ENCODE results near the gene RBM15. TPM values are rescaled to one million over a fixed set of nuclear protein-coding genes. Genes with fewer than 3 reads are reported as not detected.

RBM15 gene
- 10 to 100 TPM; 18.3 to 37.1 (median 21.1) TPM for total RNA-seq

GRCh38 chr1:110338886-110339406, at the start of gene RBM15:
RBM15 (plus strand) TSS chr1:110339377; CDS start chr1:110339406, 29 bp downstream.
- TF ChIP-seq CTCF (IDR thresholded peaks at IDR 0.05), result no peak
- peak; percentile 100 for DNase-seq (ENCODE audit: low spot score in 2 of 2)
- peak within 1 kb of the TSS; percentile 56 for H3K4me3 ChIP-seq (ENCODE audit: low read depth, poor library complexity, severe bottlenecking)
- 1% methylated on average over 25 of the region's 25 CpGs for WGBS, 2 donors
- intact Hi-C loops (cut with DNase I; ENCODE audit: low total_unique reads), result no loop called here

- TF ChIP-seq POLR2A (IDR thresholded peaks at IDR 0.05) (no peak), CTCF (IDR thresholded peaks at IDR 0.05) (no peak)
- H3K4me3 ChIP-seq (ENCODE audit: low read depth, poor library complexity, severe bottlenecking), result no peak overlapping the region
- intact Hi-C loops (cut with DNase I; ENCODE audit: low total_unique reads), result no loop called here
- WGBS, 2 donors, result 54 to 64% methylated on average over 6 to 7 of the region's 7 CpGs
- peak in 1 of 2 donors; percentile 72 for DNase-seq (ENCODE audit: low spot score in 2 of 2)
Observed at GRCh38 chr1:110291241-110292030, 47.7 kb upstream of the RBM15 start.

- no peak overlapping the region for H3K4me3 ChIP-seq (ENCODE audit: low read depth, poor library complexity, severe bottlenecking)
- no peak for TF ChIP-seq CTCF (IDR thresholded peaks at IDR 0.05)
- TF ChIP-seq POLR2A (IDR thresholded peaks at IDR 0.05), result no peak
- intact Hi-C loops (cut with DNase I; ENCODE audit: low total_unique reads), result no loop called here
- WGBS, 2 donors, result 70 to 76% methylated on average over 7 of the region's 7 CpGs
- DNase-seq (ENCODE audit: low spot score in 2 of 2), result peak in 1 of 2 donors; percentile 53
Observed at GRCh38 chr1:110292031-110292741, 47.0 kb upstream of the RBM15 start.

GRCh38 chr1:110293601-110294104, 45.5 kb upstream of the RBM15 start:
- no peak overlapping the region for H3K4me3 ChIP-seq (ENCODE audit: low read depth, poor library complexity, severe bottlenecking)
- WGBS, 2 donors, result 79 to 81% methylated on average over 9 of the region's 9 CpGs
- intact Hi-C loops (cut with DNase I; ENCODE audit: low total_unique reads), result no loop called here
- DNase-seq (ENCODE audit: low spot score in 2 of 2), result peak in 1 of 2 donors; percentile 14
- TF ChIP-seq POLR2A (IDR thresholded peaks at IDR 0.05), result no peak
- TF ChIP-seq CTCF (IDR thresholded peaks at IDR 0.05), result no peak

GRCh38 chr1:110294308-110294707, 44.9 kb upstream of the RBM15 start:
- WGBS, 2 donors, result 85 to 87% methylated on average over 9 of the region's 9 CpGs
- no peak for TF ChIP-seq CTCF (IDR thresholded peaks at IDR 0.05)
- no peak for TF ChIP-seq POLR2A (IDR thresholded peaks at IDR 0.05)
- DNase-seq (ENCODE audit: low spot score in 2 of 2), result peak in 1 of 2 donors; percentile 74
- H3K4me3 ChIP-seq (ENCODE audit: low read depth, poor library complexity, severe bottlenecking), result no peak overlapping the region
- intact Hi-C loops (cut with DNase I; ENCODE audit: low total_unique reads), result no loop called here
